Measurements from ENCODE around the gene STPG4.

- no peak for TF ChIP-seq EZH2 (IDR thresholded peaks at IDR 0.05; ENCODE audit: insufficient read depth, poor library complexity, severe bottlenecking)
- no peak for TF ChIP-seq EZH2phosphoT487 (IDR thresholded peaks at IDR 0.05; ENCODE audit: insufficient read depth, low read depth)
These were observed 58.7 kb downstream of the STPG4 start for GRCh38 chr2:47096451-47096850.

All from GM23248 (cell line).